H9 (cell line): ENCODE data around the gene DCAF6. TPM values are rescaled to one million over a fixed set of nuclear protein-coding genes. Genes with fewer than 3 reads are reported as not detected.

Source experiments
- DNase-seq: peaks from one replicate; pipeline ENCODE4 v3.0.0-alpha.2; 2017
- H2AFZ ChIP-seq: one replicate; pipeline ENCODE4 v1.6.1; 2013; ENCODE audit warnings: mild to moderate bottlenecking, low read length, control low read depth, moderate library complexity
- H2AK5ac ChIP-seq: 2 replicates; pipeline ENCODE4 v1.6.1; 2013; ENCODE audit warnings: low read length, control low read depth, mixed read lengths; ENCODE audit not compliant: insufficient read length
- H2BK120ac ChIP-seq: one replicate; pipeline ENCODE4 v1.6.1; 2013; ENCODE audit warnings: low read depth, mild to moderate bottlenecking, low read length, control low read depth, inconsistent platforms; ENCODE audit not compliant: poor library complexity, severe bottlenecking
- H2BK12ac ChIP-seq: 2 replicates; pipeline ENCODE4 v1.6.1; 2013; ENCODE audit warnings: low read length, control low read depth, mixed read lengths, low read depth; ENCODE audit not compliant: insufficient read length
- H2BK15ac ChIP-seq: 2 replicates; pipeline ENCODE4 v1.6.1; 2013; ENCODE audit warnings: low read depth, low read length, control low read depth
- H2BK20ac ChIP-seq: one replicate; pipeline ENCODE4 v1.6.1; 2013; ENCODE audit warnings: low read depth, mild to moderate bottlenecking, low read length, control low read depth, inconsistent platforms; ENCODE audit not compliant: poor library complexity, severe bottlenecking
- H2BK5ac ChIP-seq: 2 replicates; pipeline ENCODE4 v1.6.1; 2013; ENCODE audit warnings: low read length, control low read depth, mixed read lengths; ENCODE audit not compliant: insufficient read length
- H3K14ac ChIP-seq: 2 replicates; pipeline ENCODE4 v1.6.1; 2013; ENCODE audit warnings: low read length, control low read depth; ENCODE audit not compliant: insufficient read depth
- H3K18ac ChIP-seq: 2 replicates; pipeline ENCODE4 v1.6.1; 2013; ENCODE audit warnings: low read depth, mild to moderate bottlenecking, mixed read lengths, low read length, control low read depth; ENCODE audit not compliant: insufficient read length
- H3K23ac ChIP-seq: 2 replicates; pipeline ENCODE4 v1.6.1; 2013; ENCODE audit warnings: low read length, control low read depth, mixed read lengths, low read depth; ENCODE audit not compliant: insufficient read length
- H3K23me2 ChIP-seq: 2 replicates; pipeline ENCODE4 v1.6.1; 2013; ENCODE audit warnings: low read depth, mild to moderate bottlenecking, mixed read lengths, low read length, control low read depth; ENCODE audit not compliant: insufficient read length, poor library complexity, severe bottlenecking
- H3K27ac ChIP-seq: 2 replicates; pipeline ENCODE4 v1.5.1; 2013; ENCODE audit warnings: low read length, control low read depth, mixed read lengths, low read depth; ENCODE audit not compliant: insufficient read length
- H3K27me3 ChIP-seq: 2 replicates; pipeline ENCODE4 v1.6.1; 2013; ENCODE audit warnings: low read length, control low read depth, inconsistent platforms; ENCODE audit not compliant: insufficient read depth
- H3K4ac ChIP-seq: 2 replicates; pipeline ENCODE4 v1.6.1; 2013; ENCODE audit warnings: low read depth, mild to moderate bottlenecking, control low read depth, inconsistent platforms, low read length, moderate library complexity
- H3K4me1 ChIP-seq: 2 replicates; pipeline ENCODE4 v1.6.1; 2013; ENCODE audit warnings: low read length, control low read depth, inconsistent platforms; ENCODE audit not compliant: insufficient read depth
- H3K4me2 ChIP-seq: 2 replicates; pipeline ENCODE4 v1.6.1; 2013; ENCODE audit warnings: low read length, control low read depth, mixed read lengths; ENCODE audit not compliant: insufficient read length, insufficient read depth
- H3K56ac ChIP-seq: 2 replicates; pipeline ENCODE4 v1.6.1; 2013; ENCODE audit warnings: low read depth, mild to moderate bottlenecking, mixed read lengths, low read length, control low read depth; ENCODE audit not compliant: insufficient read length
- H3K79me1 ChIP-seq: 2 replicates; pipeline ENCODE4 v1.6.1; 2013; ENCODE audit warnings: low read depth, mild to moderate bottlenecking, moderate library complexity, low read length, control low read depth, inconsistent platforms; ENCODE audit not compliant: insufficient read depth, poor library complexity, severe bottlenecking
- H3K79me2 ChIP-seq: 2 replicates; pipeline ENCODE4 v1.6.1; 2013; ENCODE audit warnings: low read length, control low read depth, inconsistent platforms; ENCODE audit not compliant: insufficient read depth
- H3K9ac ChIP-seq: 2 replicates; pipeline ENCODE4 v1.6.1; 2013; ENCODE audit warnings: low read length, control low read depth, mixed read lengths; ENCODE audit not compliant: insufficient read length; ENCODE audit errors: extremely low read depth
- H3K9me3 ChIP-seq: one replicate; pipeline ENCODE4 v1.6.1; 2013; ENCODE audit warnings: low read depth, low read length, inconsistent platforms; ENCODE audit not compliant: control insufficient read depth
- H3T11ph ChIP-seq: one replicate; pipeline ENCODE4 v1.6.1; 2013; ENCODE audit warnings: mild to moderate bottlenecking, low read length, control low read depth, inconsistent platforms
- H4K20me1 ChIP-seq: one replicate; pipeline ENCODE4 v1.6.1; 2013; ENCODE audit not compliant: control insufficient read depth, insufficient read length, insufficient read depth
- H4K5ac ChIP-seq: 2 replicates; pipeline ENCODE4 v1.6.1; 2013; ENCODE audit warnings: low read depth, mild to moderate bottlenecking, mixed read lengths, low read length, control low read depth; ENCODE audit not compliant: insufficient read length
- H4K8ac ChIP-seq: replicated peaks from 2 replicates; pipeline ENCODE4 v1.6.1; 2013; ENCODE audit warnings: low read length, control low read depth, mixed read lengths, low read depth; ENCODE audit not compliant: insufficient read length
- H4K91ac ChIP-seq: 2 replicates; pipeline ENCODE4 v1.6.1; 2013; ENCODE audit warnings: low read depth, mild to moderate bottlenecking, moderate library complexity, mixed read lengths, low read length, control low read depth; ENCODE audit not compliant: insufficient read length
- H3K27ac Mint-ChIP-seq, 3 experiments: 2 replicates in 2 of 3; 3 replicates in 1 of 3; pipeline ENCODE4 v1.8.0; 2020 to 2021; ENCODE audit warnings: mixed read lengths in 3 of 3, mild to moderate bottlenecking in 1 of 3, moderate library complexity in 1 of 3
- H3K27me3 Mint-ChIP-seq: 2 replicates; pipeline ENCODE4 v1.8.0; 2021; ENCODE audit warnings: low read depth, mild to moderate bottlenecking, moderate library complexity, mixed read lengths
- H3K36me3 Mint-ChIP-seq, 3 experiments: 2 replicates in 2 of 3; 3 replicates in 1 of 3; pipeline ENCODE4 v1.8.0; 2020 to 2021; ENCODE audit warnings: low read depth in 3 of 3, mixed read lengths in 3 of 3; ENCODE audit not compliant: insufficient read depth in 1 of 3
- H3K4me1 Mint-ChIP-seq, 2 experiments: 2 replicates each; pipeline ENCODE4 v1.8.0; 2020; ENCODE audit warnings: mixed read lengths in 2 of 2
- H3K4me3 Mint-ChIP-seq, 2 experiments: 2 replicates in 1 of 2; 3 replicates in 1 of 2; pipeline ENCODE4 v1.8.0; 2020 to 2021; ENCODE audit warnings: mild to moderate bottlenecking in 2 of 2, mixed read lengths in 2 of 2, moderate library complexity in 1 of 2
- H3K9me3 Mint-ChIP-seq, 2 experiments: 2 replicates in 1 of 2; 3 replicates in 1 of 2; pipeline ENCODE4 v1.8.0; 2020; ENCODE audit warnings: mild to moderate bottlenecking in 2 of 2, mixed read lengths in 2 of 2, moderate library complexity in 1 of 2
- CTCF ChIP-seq: fragments of 200-600 bp; sonication (generic); conservative IDR thresholded peaks from 3 replicates; pipeline ENCODE4 v1.8.0; 2021; ENCODE audit warnings: antibody characterized with exemption, mild to moderate bottlenecking
- whole genome bisulfite sequencing: extraction: QIAGEN DNeasy Blood & Tissue Kit; methylation state at CpG from one replicate; pipeline ENCODE4 v1.1.7; 2013; ENCODE audit warnings: missing lambda C conversion rate, low lambda C conversion rate, mixed read lengths; ENCODE audit not compliant: insufficient read length; ENCODE audit errors: extremely low coverage; 5-methylcytosine and 5-hydroxymethylcytosine counted together
- total RNA-seq: library from RNA; stranded (reverse); gene quantifications from 2 replicates; pipeline ENCODE4 v1.2.1, GENCODE V29; 2021

The DCAF6 gene
- total RNA-seq, 1 experiment from 2014 or later: 16.0 TPM

- H3K4me1 Mint-ChIP-seq: peaks cover 4 to 6% of the 10 kb centered on the region in 2 experiments; a peak in 3 of 4 replicates
- no peaks in the 10 kb centered on the region for H3K4me1 ChIP-seq
- no peaks in the 10 kb centered on the region for H3K9me3 Mint-ChIP-seq
- H2BK120ac ChIP-seq: no peak overlapping the region
- H3K79me2 ChIP-seq: no peaks in the 10 kb centered on the region
- no peaks in the 10 kb centered on the region for H3K27me3 Mint-ChIP-seq
- no peak overlapping the region for H4K8ac ChIP-seq
- no peak overlapping the region for H2BK12ac ChIP-seq
- H3K79me1 ChIP-seq: no peaks in the 10 kb centered on the region
- no CpG with 5 or more reads among the region's 4 CpGs for WGBS
- H3K18ac ChIP-seq: no peak overlapping the region
- no peak for DNase-seq
- H3T11ph ChIP-seq: no peak overlapping the region
- no peaks in the 10 kb centered on the region for H3K23me2 ChIP-seq
- no peak overlapping the region for H3K14ac ChIP-seq
- no peak overlapping the region for H3K23ac ChIP-seq
- H3K9me3 ChIP-seq: no peaks in the 10 kb centered on the region
- no peak overlapping the region for H2BK15ac ChIP-seq
- H3K4ac ChIP-seq: no peak overlapping the region
- H3K27me3 ChIP-seq: no peaks in the 10 kb centered on the region
- H4K5ac ChIP-seq: no peak overlapping the region
- no peak overlapping the region for H3K27ac ChIP-seq
- no peak overlapping the region for H2AK5ac ChIP-seq
- no peak overlapping the region for H2AFZ ChIP-seq
- H3K4me2 ChIP-seq: no peak overlapping the region
- no peak overlapping the region for H3K4me3 Mint-ChIP-seq
- no peak overlapping the region for H3K56ac ChIP-seq
- no peak overlapping the region for H4K91ac ChIP-seq
- H3K9ac ChIP-seq: no peak overlapping the region
- no peak overlapping the region for H2BK5ac ChIP-seq
- no peak for TF ChIP-seq CTCF
- H4K20me1 ChIP-seq: no peaks in the 10 kb centered on the region
- H3K27ac Mint-ChIP-seq: no peak overlapping the region
- no peaks in the 10 kb centered on the region for H3K36me3 Mint-ChIP-seq
- H2BK20ac ChIP-seq: no peak overlapping the region
Measured at GRCh38 chr1:167927046-167927754, 9.3 kb upstream of the DCAF6 start.
